IMR-90 (cell line): ENCODE data around the gene OTUD7B. TPM values are rescaled to one million over a fixed set of nuclear protein-coding genes. Genes with fewer than 3 reads are reported as not detected.

Experiments used
- ATAC-seq: fragments of 200-7000 bp; cut with Tn5 transposase; 2 replicates; pipeline ENCODE4 v1.9.1; 2020; ENCODE audit warnings: low read depth, mild to moderate bottlenecking, moderate library complexity
- BruUV-seq: library from RNA; stranded (reverse); fragments of 400-500 nt; replicated peaks from 2 replicates; lab custom pipeline; 2021; lab: Mats Ljungman, UMichigan
- CTCF ChIA-PET: fragments of 300-600 bp; formaldehyde crosslinking; extraction: SDS; loops from one replicate; lab custom pipeline; 2021; ENCODE audit warnings: antibody characterized with exemption; lab: Yijun Ruan, JAX
- POLR2A ChIA-PET: fragments of 300-600 bp; sonication (Branson Sonifier 250); formaldehyde crosslinking; loops from one replicate; lab custom pipeline; 2022; ENCODE audit warnings: antibody characterized with exemption; ENCODE audit not compliant: unreplicated experiment; lab: Charles Lee
- DNase-seq: peaks from one replicate; pipeline ENCODE4 v3.0.0; 2013
- H2AFZ ChIP-seq: replicated peaks from 2 replicates; pipeline ENCODE3; 2013; ENCODE audit warnings: low read length, mild to moderate bottlenecking; ENCODE audit not compliant: poor library complexity
- H2AK5ac ChIP-seq: 2 replicates; pipeline ENCODE4 v1.6.1; 2013; ENCODE audit warnings: low read depth, low read length, inconsistent platforms
- H2AK9ac ChIP-seq: replicated peaks from 2 replicates; pipeline ENCODE3; 2013; ENCODE audit warnings: mild to moderate bottlenecking, low read depth, low read length, moderate library complexity; ENCODE audit not compliant: poor library complexity
- H2BK120ac ChIP-seq: 2 replicates; pipeline ENCODE4 v1.6.1; 2013; ENCODE audit warnings: low read depth, low read length, inconsistent platforms
- H2BK15ac ChIP-seq: 3 replicates; pipeline ENCODE4 v1.6.1; 2013; ENCODE audit warnings: low read depth, low read length, inconsistent platforms
- H2BK20ac ChIP-seq: 2 replicates; pipeline ENCODE4 v1.6.1; 2013; ENCODE audit warnings: low read depth, mild to moderate bottlenecking, inconsistent platforms, low read length, moderate library complexity
- H2BK5ac ChIP-seq: 2 replicates; pipeline ENCODE4 v1.6.1; 2013; ENCODE audit warnings: mild to moderate bottlenecking, low read depth, low read length, inconsistent platforms; ENCODE audit not compliant: poor library complexity, severe bottlenecking
- H3K14ac ChIP-seq: replicated peaks from 2 replicates; pipeline ENCODE4 v1.6.1; 2013; ENCODE audit warnings: low read depth, low read length, inconsistent platforms
- H3K18ac ChIP-seq: 2 replicates; pipeline ENCODE4 v1.6.1; 2013; ENCODE audit warnings: low read depth, low read length, control low read depth
- H3K23ac ChIP-seq: 2 replicates; pipeline ENCODE4 v1.6.1; 2013; ENCODE audit warnings: low read depth, low read length, inconsistent platforms
- H3K27ac ChIP-seq: 2 replicates; pipeline ENCODE4 v1.5.1; 2013; ENCODE audit warnings: mild to moderate bottlenecking, control low read depth, low read length; ENCODE audit not compliant: insufficient read depth
- H3K27me3 ChIP-seq: 2 replicates; pipeline ENCODE4 v1.6.1; 2013; ENCODE audit warnings: low read length; ENCODE audit not compliant: control insufficient read depth, insufficient read depth
- H3K36me3 ChIP-seq: 2 replicates; pipeline ENCODE4 v1.6.1; 2013; ENCODE audit warnings: low read length, mixed read lengths; ENCODE audit not compliant: control insufficient read depth, insufficient read depth
- H3K4ac ChIP-seq: 2 replicates; pipeline ENCODE4 v1.6.1; 2013; ENCODE audit warnings: low read depth, low read length, inconsistent platforms
- H3K4me1 ChIP-seq: 2 replicates; pipeline ENCODE4 v1.6.1; 2013; ENCODE audit warnings: low read length, mixed read lengths; ENCODE audit not compliant: control insufficient read depth, insufficient read depth
- H3K4me2 ChIP-seq: 2 replicates; pipeline ENCODE4 v1.6.1; 2013; ENCODE audit warnings: low read depth, mild to moderate bottlenecking, control low read depth, low read length, moderate library complexity
- H3K4me3 ChIP-seq: 2 replicates; pipeline ENCODE4 v1.5.1; 2013; ENCODE audit warnings: low read depth, mild to moderate bottlenecking, control low read depth, low read length, moderate library complexity; ENCODE audit not compliant: insufficient read depth
- H3K56ac ChIP-seq: 2 replicates; pipeline ENCODE4 v1.6.1; 2013; ENCODE audit warnings: low read length, inconsistent platforms; ENCODE audit not compliant: insufficient read depth; ENCODE audit errors: extremely low read depth
- H3K79me1 ChIP-seq, 2 experiments: 2 replicates each; pipeline ENCODE4 v1.6.1; 2013; ENCODE audit warnings: low read length in 2 of 2, inconsistent platforms in 1 of 2, low read depth in 1 of 2
- H3K9ac ChIP-seq: 2 replicates; pipeline ENCODE4 v1.6.1; 2013; ENCODE audit warnings: low read depth, low read length, control low read depth
- H3K9me1 ChIP-seq: 2 replicates; pipeline ENCODE4 v1.6.1; 2013; ENCODE audit warnings: low read length, inconsistent platforms; ENCODE audit not compliant: insufficient read depth
- H3K9me3 ChIP-seq: 2 replicates; pipeline ENCODE4 v1.6.1; 2013; ENCODE audit warnings: low read length; ENCODE audit not compliant: control insufficient read depth, insufficient read depth
- H4K20me1 ChIP-seq: 2 replicates; pipeline ENCODE4 v1.6.1; 2013; ENCODE audit warnings: low read length, inconsistent platforms; ENCODE audit not compliant: insufficient read depth
- H4K5ac ChIP-seq: 2 replicates; pipeline ENCODE4 v1.6.1; 2013; ENCODE audit warnings: mild to moderate bottlenecking, low read depth, low read length, control low read depth
- H4K8ac ChIP-seq, 2 experiments: 2 replicates each; pipeline ENCODE4 v1.6.1; 2013; ENCODE audit warnings: low read depth in 2 of 2, low read length in 2 of 2, control low read depth in 1 of 2, inconsistent platforms in 1 of 2
- H4K91ac ChIP-seq: 2 replicates; pipeline ENCODE4 v1.6.1; 2013; ENCODE audit warnings: low read depth, low read length, inconsistent platforms; ENCODE audit not compliant: insufficient read depth
- BHLHE40 ChIP-seq: fragments of 150-350 bp; IDR thresholded peaks from 2 replicates; pipeline ENCODE4 v1.6.1; 2016; ENCODE audit warnings: mild to moderate bottlenecking, low read depth, low read length
- CEBPB ChIP-seq: IDR thresholded peaks from 2 replicates; pipeline ENCODE4 v1.6.1; 2012; ENCODE audit warnings: low read depth, low read length, improper control_type of control experiment
- CHD1 ChIP-seq: IDR thresholded peaks from 2 replicates; pipeline ENCODE4 v1.6.1; 2012; ENCODE audit warnings: low read depth, low read length, improper control_type of control experiment
- CTCF ChIP-seq: conservative IDR thresholded peaks from 2 replicates; pipeline ENCODE4 v1.5.1; 2012; ENCODE audit warnings: mild to moderate bottlenecking, low read depth, low read length, improper control_type of control experiment
- ELK1 ChIP-seq: fragments of 150-350 bp; IDR thresholded peaks from 2 replicates; pipeline ENCODE4 v1.6.1; 2016; ENCODE audit warnings: low read depth, mild to moderate bottlenecking, low read length, moderate library complexity, borderline replicate concordance
- FOS ChIP-seq: fragments of 150-350 bp; IDR thresholded peaks from 2 replicates; pipeline ENCODE4 v1.6.1; 2016; ENCODE audit warnings: low read depth, low read length
- MAFK ChIP-seq: IDR thresholded peaks from 2 replicates; pipeline ENCODE4 v1.6.1; 2012; ENCODE audit warnings: low read depth, low read length, improper control_type of control experiment
- MAZ ChIP-seq: IDR thresholded peaks from 2 replicates; pipeline ENCODE4 v1.6.1; 2012; ENCODE audit warnings: low read depth, mild to moderate bottlenecking, low read length, improper control_type of control experiment, moderate library complexity, borderline replicate concordance
- MXI1 ChIP-seq: IDR thresholded peaks from 2 replicates; pipeline ENCODE4 v1.6.1; 2012; ENCODE audit warnings: low read depth, mild to moderate bottlenecking, low read length, moderate library complexity, borderline replicate concordance
- NFE2L2 ChIP-seq: fragments of 150-350 bp; IDR thresholded peaks from 2 replicates; pipeline ENCODE4 v1.6.1; 2016; ENCODE audit warnings: low read depth, mild to moderate bottlenecking, low read length
- RAD21 ChIP-seq: IDR thresholded peaks from 2 replicates; pipeline ENCODE4 v1.6.1; 2012; ENCODE audit warnings: low read length, improper control_type of control experiment
- RCOR1 ChIP-seq: IDR thresholded peaks from 2 replicates; pipeline ENCODE4 v1.6.1; 2012; ENCODE audit warnings: mild to moderate bottlenecking, low read length, improper control_type of control experiment; ENCODE audit not compliant: insufficient replicate concordance
- RFX5 ChIP-seq: IDR thresholded peaks from 2 replicates; pipeline ENCODE4 v1.8.0; 2012; ENCODE audit warnings: low read depth, mild to moderate bottlenecking, low read length, moderate library complexity
- SMC3 ChIP-seq: fragments of 150-350 bp; IDR thresholded peaks from 2 replicates; pipeline ENCODE4 v1.6.1; 2016; ENCODE audit warnings: low read depth, mild to moderate bottlenecking, antibody characterized with exemption, low read length, moderate library complexity
- USF2 ChIP-seq: fragments of 150-350 bp; IDR thresholded peaks from 2 replicates; pipeline ENCODE4 v1.6.1; 2017; ENCODE audit warnings: mild to moderate bottlenecking, antibody characterized with exemption, low read length, low read depth
- WGBS, 2 experiments: methylation state at CpG; one replicate each; pipeline versions ENCODE4 v1.1.5 to v1.1.7; 2013; ENCODE audit warnings: missing lambda C conversion rate in 2 of 2; ENCODE audit not compliant: insufficient read length in 1 of 2; ENCODE audit errors: extremely low coverage in 2 of 2; 5-methylcytosine and 5-hydroxymethylcytosine counted together
- dilution Hi-C: fragments of 300-500 bp; cut with HindIII; formaldehyde crosslinking; loops from one replicate; pipeline ENCODE4 v1.14.3; 2018; ENCODE audit warnings: low sequenced_read_pairs; ENCODE audit not compliant: unreplicated experiment
- in situ Hi-C: fragments of 300-500 bp; cut with MboI; formaldehyde crosslinking; loops from 3 replicates; pipeline ENCODE4 v1.14.3; 2019; ENCODE audit warnings: low sequenced_read_pairs, inconsistent platforms, mixed read lengths
- intact Hi-C: fragments of 100-400 bp; cut with micrococcal nuclease; formaldehyde crosslinking; loops from 2 replicates; pipeline ENCODE4 v1.10.0; 2022
- polyA plus RNA-seq, 3 experiments: library from polyadenylated mRNA; depleted of rRNA; stranded (reverse); fragments of >200 nt; gene quantifications; 2 replicates each; pipeline ENCODE4 v1.2.3, GENCODE V29; 2012; ENCODE audit warnings: low replicate concordance in 1 of 3
- total RNA-seq: library from RNA; depleted of rRNA; stranded (reverse); fragments of >200 nt; gene quantifications from 2 replicates; pipeline ENCODE4 v1.2.3, GENCODE V29; 2012

OTUD7B gene
- total and polyA plus RNA-seq, 2 of the 4 experiments (the other 2 are of a cell fraction), result 7.5 to 18.6 TPM

- TF ChIP-seq ELK1, result no peak
- no peak for TF ChIP-seq BHLHE40
- TF ChIP-seq RFX5, result no peak
- TF ChIP-seq CTCF, result no peak
- no peak for TF ChIP-seq NFE2L2
- no peak for TF ChIP-seq RCOR1
- no peak for TF ChIP-seq RAD21
- no peak for TF ChIP-seq MAZ
- no peak for TF ChIP-seq USF2
- TF ChIP-seq SMC3, result no peak
- no peak for TF ChIP-seq CHD1
- TF ChIP-seq MAFK, result no peak
- no peak for TF ChIP-seq CEBPB
- no peak for TF ChIP-seq FOS
- TF ChIP-seq MXI1, result no peak
- H3K23ac ChIP-seq, result no peak overlapping the region
- no peak overlapping the region for H2AK9ac ChIP-seq
- WGBS, 2 experiments, result no CpG with 5 or more reads among the region's 2 CpGs
- H2BK5ac ChIP-seq, result no peak overlapping the region
- no peak overlapping the region for H3K27ac ChIP-seq
- H3K4ac ChIP-seq, result no peak overlapping the region
- H3K4me3 ChIP-seq, result no peak overlapping the region
- no peak for DNase-seq
- no peak overlapping the region for H4K8ac ChIP-seq
- in situ Hi-C loops (no loop called here), intact Hi-C loops (no loop called here), dilution Hi-C loops (no loop called here)
- H2BK20ac ChIP-seq, result no peak overlapping the region
- no peak overlapping the region for H2BK15ac ChIP-seq
- H3K56ac ChIP-seq, result no peak overlapping the region
- H3K9me1 ChIP-seq, result peaks cover 22% of the 10 kb centered on the region
- H3K79me1 ChIP-seq, result peaks cover 26 to 65% of the 10 kb centered on the region in 2 experiments
- peaks cover 29% of the 10 kb centered on the region for H3K36me3 ChIP-seq
- peaks cover 8% of the 10 kb centered on the region; the same call in 1 of the 2 replicates for H4K20me1 ChIP-seq
- POLR2A ChIA-PET, result no interaction called here
- H4K91ac ChIP-seq, result no peak overlapping the region
- H3K4me1 ChIP-seq, result peaks cover 5% of the 10 kb centered on the region
- BruUV-seq, result no TSS peak
- H3K9ac ChIP-seq, result no peak overlapping the region
- no peaks in the 10 kb centered on the region for H3K27me3 ChIP-seq
- H2BK120ac ChIP-seq, result no peak overlapping the region
- CTCF ChIA-PET, result no interaction called here
- no peak overlapping the region for H3K14ac ChIP-seq
- H3K4me2 ChIP-seq, result no peak overlapping the region
- no peaks in the 10 kb centered on the region for H3K9me3 ChIP-seq
- no peak overlapping the region for H4K5ac ChIP-seq
- H2AK5ac ChIP-seq, result no peak overlapping the region
- H3K18ac ChIP-seq, result no peak overlapping the region
- no peak overlapping the region for H2AFZ ChIP-seq
- no peak for ATAC-seq
Measured at GRCh38 chr1:149929856-149930255, 80.7 kb downstream of the OTUD7B start.
